SK-N-SH (cell line): Measurements from ENCODE around the gene USHBP1. TPM values are rescaled to one million over a fixed set of nuclear protein-coding genes. Genes with fewer than 3 reads are reported as not detected.

Source experiments
- CTCF ChIA-PET: fragments of 300-600, 350-600 bp; formaldehyde crosslinking; extraction: SDS; loops from one replicate; lab custom pipeline; 2021; lab: Yijun Ruan, JAX
- POLR2A ChIA-PET: fragments of 350-600 bp; sonication (Branson Sonifier 250); formaldehyde crosslinking; extraction: SDS; loops from one replicate; lab custom pipeline; 2020; ENCODE audit warnings: antibody characterized with exemption, inconsistent platforms; lab: Yijun Ruan, JAX
- DNase-seq: peaks from one replicate; pipeline ENCODE4 v3.0.0; 2012
- H2AFZ ChIP-seq: fragments of 200-600 bp; sonication (generic); 2 replicates; pipeline ENCODE4 v1.8.1; 2016; ENCODE audit warnings: antibody characterized with exemption, mild to moderate bottlenecking, low read depth
- H3F3A ChIP-seq: fragments of 200-600 bp; sonication (generic); replicated peaks from 2 replicates; pipeline ENCODE3; 2016; ENCODE audit warnings: antibody characterized with exemption, mild to moderate bottlenecking; ENCODE audit not compliant: insufficient read depth
- H3K27ac ChIP-seq, 2 experiments: fragments of 200-500 bp in 1 of 2; fragments of 200-600 bp in 1 of 2; sonication (Bioruptor generic) in 1 of 2; sonication (generic), shearing (Covaris generic) in 1 of 2; 2 replicates each; pipeline versions ENCODE4 v1.5.1 to v1.6.1; 2014 to 2016; ENCODE audit warnings: low read depth in 2 of 2, inconsistent platforms in 1 of 2, low read length in 1 of 2, mild to moderate bottlenecking in 1 of 2, mixed read lengths in 1 of 2
- H3K27me3 ChIP-seq: fragments of 200-600 bp; sonication (generic), shearing (Covaris generic); 2 replicates; pipeline ENCODE4 v1.6.1; 2016; ENCODE audit warnings: mixed run types; ENCODE audit not compliant: insufficient read depth
- H3K36me3 ChIP-seq, 2 experiments: fragments of 200-500 bp in 1 of 2; fragments of 200-600 bp in 1 of 2; sonication (Bioruptor generic) in 1 of 2; sonication (generic) in 1 of 2; replicated peaks in 1 of 2; 2 replicates each; pipeline versions ENCODE3 to v1.5.1; 2014 to 2016; ENCODE audit warnings: low read length in 1 of 2, mild to moderate bottlenecking in 1 of 2; ENCODE audit not compliant: insufficient read depth in 2 of 2, control insufficient read depth in 1 of 2
- H3K4me1 ChIP-seq, 2 experiments: fragments of 200-500 bp in 1 of 2; fragments of 200-600 bp in 1 of 2; sonication (Bioruptor generic) in 1 of 2; sonication (generic), shearing (Covaris generic) in 1 of 2; 2 replicates each; pipeline versions ENCODE4 v1.5.1 to v1.6.1; 2014 to 2016; ENCODE audit warnings: low read depth in 1 of 2, low read length in 1 of 2, mixed run types in 1 of 2; ENCODE audit not compliant: insufficient read depth in 2 of 2, control insufficient read depth in 1 of 2
- H3K4me2 ChIP-seq: fragments of 200-600 bp; sonication (generic), shearing (Covaris generic); 2 replicates; pipeline ENCODE4 v1.6.1; 2017; ENCODE audit warnings: mixed run types
- H3K4me3 ChIP-seq, 2 experiments: fragments of 200-500 bp in 1 of 2; fragments of 200-600 bp in 1 of 2; sonication (Bioruptor generic) in 1 of 2; sonication (generic), shearing (Covaris generic) in 1 of 2; 2 replicates each; pipeline versions ENCODE4 v1.5.1 to v1.8.1; 2014 to 2016; ENCODE audit warnings: low read depth in 2 of 2, inconsistent platforms in 1 of 2, low read length in 1 of 2, mild to moderate bottlenecking in 1 of 2, mixed read lengths in 1 of 2, moderate library complexity in 1 of 2
- H3K79me2 ChIP-seq: fragments of 200-600 bp; sonication (generic); 2 replicates; pipeline ENCODE4 v1.8.1; 2017; ENCODE audit warnings: mild to moderate bottlenecking; ENCODE audit not compliant: insufficient read depth
- H3K9ac ChIP-seq: fragments of 200-600 bp; sonication (generic); 2 replicates; pipeline ENCODE4 v1.6.1; 2017; ENCODE audit warnings: mixed run types
- H3K9me2 ChIP-seq: fragments of 200-600 bp; sonication (generic); 2 replicates; pipeline ENCODE4 v1.6.1; 2017; ENCODE audit warnings: mixed run types
- H3K9me3 ChIP-seq: fragments of 200-600 bp; sonication (generic); 2 replicates; pipeline ENCODE4 v1.6.1; 2017; ENCODE audit warnings: mixed run types, mild to moderate bottlenecking, moderate library complexity
- H4K20me1 ChIP-seq: fragments of 200-600 bp; sonication (generic); 2 replicates; pipeline ENCODE4 v1.6.1; 2017; ENCODE audit warnings: mild to moderate bottlenecking, mixed run types; ENCODE audit not compliant: insufficient read depth
- CHD2 ChIP-seq: fragments of 150-350 bp; IDR thresholded peaks from 2 replicates; pipeline ENCODE4 v1.6.1; 2018; ENCODE audit warnings: low read length; ENCODE audit not compliant: partially characterized antibody
- CTCF ChIP-seq: fragments of 200-600 bp; sonication (generic); IDR thresholded peaks from 2 replicates; pipeline ENCODE4 v1.6.1; 2017; ENCODE audit warnings: antibody characterized with exemption, mild to moderate bottlenecking, moderate library complexity
- ELF1 ChIP-seq: IDR thresholded peaks from 2 replicates; pipeline ENCODE4 v1.4.0; 2012
- EP300 ChIP-seq, 2 experiments: IDR thresholded peaks; 2 replicates each; pipeline versions ENCODE4 v1.4.0 to v1.6.1; 2012; ENCODE audit warnings: borderline replicate concordance in 1 of 2, low read depth in 1 of 2, low read length in 1 of 2
- EZH2phosphoT487 ChIP-seq: fragments of 200-600 bp; sonication (generic); IDR thresholded peaks from 2 replicates; pipeline ENCODE4 v1.6.1; 2017; ENCODE audit warnings: low read depth, mixed run types, mild to moderate bottlenecking, antibody characterized with exemption, moderate library complexity, borderline replicate concordance
- FOXJ3 ChIP-seq: sonication (generic); formaldehyde crosslinking; IDR thresholded peaks from 2 replicates; pipeline ENCODE4 v1.5.1; 2020; ENCODE audit warnings: mild to moderate bottlenecking, missing genetic modification reagents
- GABPA ChIP-seq: IDR thresholded peaks from 2 replicates; pipeline ENCODE4 v1.4.0; 2012; ENCODE audit warnings: low read depth, mild to moderate bottlenecking
- GATA2 ChIP-seq: sonication (generic); formaldehyde crosslinking; IDR thresholded peaks from 2 replicates; pipeline ENCODE4 v1.5.0; 2020; ENCODE audit warnings: mild to moderate bottlenecking, missing genetic modification reagents
- JUND ChIP-seq: IDR thresholded peaks from 2 replicates; pipeline ENCODE4 v1.4.0; 2012
- MEF2A ChIP-seq: IDR thresholded peaks from 2 replicates; pipeline ENCODE4 v1.4.0; 2012; ENCODE audit warnings: low read depth, borderline replicate concordance
- MXI1 ChIP-seq: IDR thresholded peaks from 2 replicates; pipeline ENCODE4 v1.6.1; 2012; ENCODE audit warnings: mild to moderate bottlenecking, low read depth, low read length, improper control_type of control experiment
- NRF1 ChIP-seq: IDR thresholded peaks from 2 replicates; pipeline ENCODE4 v1.6.1; 2012; ENCODE audit warnings: low read depth, mild to moderate bottlenecking, low read length
- PBX3 ChIP-seq: IDR thresholded peaks from 2 replicates; pipeline ENCODE4; 2012
- RAD21 ChIP-seq: IDR thresholded peaks from 2 replicates; pipeline ENCODE4 v1.6.1; 2012; ENCODE audit warnings: mild to moderate bottlenecking, low read length
- RCOR1 ChIP-seq: fragments of 150-350 bp; IDR thresholded peaks from 2 replicates; pipeline ENCODE4 v1.6.1; 2017; ENCODE audit warnings: antibody characterized with exemption, low read length
- REST ChIP-seq: IDR thresholded peaks from 2 replicates; pipeline ENCODE4 v1.6.1; 2012; ENCODE audit warnings: mild to moderate bottlenecking, low read depth, low read length, moderate library complexity
- RFX5 ChIP-seq: IDR thresholded peaks from 2 replicates; pipeline ENCODE4 v1.6.1; 2012; ENCODE audit warnings: mild to moderate bottlenecking, improper control_type of control experiment, low read length
- RXRA ChIP-seq: IDR thresholded peaks from 2 replicates; pipeline ENCODE4 v1.4.0; 2012; ENCODE audit warnings: low read depth, mild to moderate bottlenecking, borderline replicate concordance
- TAF1 ChIP-seq: IDR thresholded peaks from 2 replicates; pipeline ENCODE4 v1.6.1; 2012; ENCODE audit warnings: low read depth, mild to moderate bottlenecking, low read length, moderate library complexity, borderline replicate concordance
- TCF12 ChIP-seq: IDR thresholded peaks from 2 replicates; pipeline ENCODE4 v1.4.0; 2012
- USF1 ChIP-seq: IDR thresholded peaks from 2 replicates; pipeline ENCODE4 v1.4.0; 2012; ENCODE audit warnings: low read depth, borderline replicate concordance
- YY1 ChIP-seq: IDR thresholded peaks from 2 replicates; pipeline ENCODE4 v1.4.0; 2012; ENCODE audit warnings: low read depth, mild to moderate bottlenecking
- ZBTB33 ChIP-seq: IDR thresholded peaks from 2 replicates; pipeline ENCODE4 v1.4.0; 2012; ENCODE audit warnings: low read depth, borderline replicate concordance
- WGBS: methylation state at CpG from one replicate; pipeline ENCODE4 v1.1.6; 2017; ENCODE audit warnings: low lambda C conversion rate; 5-methylcytosine and 5-hydroxymethylcytosine counted together
- polyA plus RNA-seq, 3 experiments: library from polyadenylated mRNA; depleted of rRNA; stranded (reverse); fragments of >200 nt; gene quantifications; 2 replicates each; pipeline ENCODE4 v1.2.3, GENCODE V29; 2012

USHBP1 gene
- polyA plus RNA-seq, 1 of the 3 experiments (the other 2 are of a cell fraction) = 0.03 TPM

- H3K4me1 ChIP-seq = peaks cover 0 to 6% of the 10 kb centered on the region in 2 experiments; a peak in 1 of 4 replicates
- POLR2A ChIA-PET = interaction anchor here (0.6 to 2.2 kb wide), 8 partner anchors 12 to 52 kb away, joined by 3 to 14 read pairs (median 4); partner anchors contain the start of genes ANKLE1, OCEL1 and USE1
- TF ChIP-seq MEF2A (no peak), YY1 (peak; percentile 98), REST (peak; percentile 57; the same call in 1 of the 2 replicates), RFX5 (peak; percentile 92), ELF1 (peak; percentile 76), NRF1 (peak; percentile 41; the same call in 1 of the 2 replicates), RAD21 (no peak), MXI1 (0 out of 2 replicates have a peak, but pooled peaks have one; percentile 24), JUND (no peak), TCF12 (peak; percentile 8; the same call in 1 of the 2 replicates), PBX3 (peak; percentile 84), CHD2 (peak; percentile 86), ZBTB33 (no peak), EP300 (IDR thresholded peaks at IDR 0.05; ENCODE audit: borderline replicate concordance in 1 of 2, low read depth in 1 of 2, low read length in 1 of 2) (no peak), FOXJ3 (CRISPR knock-in tag) (no peak; the same call in 1 of the 2 replicates), GABPA (peak; percentile 94), EZH2phosphoT487 (no peak), TAF1 (peak; percentile 96), RCOR1 (no peak), CTCF (no peak), GATA2 (no peak), USF1 (no peak), RXRA (no peak)
Measured at GRCh38 chr19:17266975-17267788, 2.6 kb upstream of the USHBP1 start, which contains the start of gene BABAM1. Gene BABAM1, plus strand, starts transcription at chr19:17267443. Its CDS starts 1,364 bp downstream, at chr19:17268807.

More at GRCh38 chr19:17266975-17267788, 2.6 kb upstream of the USHBP1 start, which contains the start of gene BABAM1:
- peaks cover 7 to 9% of the 10 kb centered on the region in 2 experiments for H3K36me3 ChIP-seq
- H4K20me1 ChIP-seq = no peaks in the 10 kb centered on the region
- H3K4me2 ChIP-seq = peak within 1 kb of the TSS; percentile 97
- peak; percentile 96 for DNase-seq
- 0% methylated on average over 25 of the region's 27 CpGs for WGBS
- CTCF ChIA-PET = interaction anchor here (1.1 to 1.4 kb wide), 2 partner anchors 13 to 61 kb away, joined by 4 to 5 read pairs; no protein-coding TSS in a partner anchor
- H3K9me3 ChIP-seq = no peaks in the 10 kb centered on the region
- H3K9ac ChIP-seq = peak within 1 kb of the TSS; percentile 83
- H3K27ac ChIP-seq = peak within 1 kb of the TSS; percentile 76 to 77
- H3K9me2 ChIP-seq = no peaks in the 10 kb centered on the region
- peak within 1 kb of the TSS; percentile 84 to 98 for H3K4me3 ChIP-seq
- H3K79me2 ChIP-seq = peaks cover 31% of the 10 kb centered on the region; the same call in 1 of the 2 replicates
- H3K27me3 ChIP-seq = no peaks in the 10 kb centered on the region
- H2AFZ ChIP-seq = peak within 1 kb of the TSS; percentile 85
- H3F3A ChIP-seq = peaks cover 11% of the 10 kb centered on the region
